Stomach (tissue), 9 donors: ENCODE data around the gene ADAM22. TPM values are rescaled to one million over a fixed set of nuclear protein-coding genes. Genes with fewer than 3 reads are reported as not detected.

Experiments used
- DNase-seq, 2 donors: peaks; one replicate each; pipeline versions ENCODE4 v3.0.0 to v3.0.0-alpha.2; 2013 to 2019
- H3K27ac ChIP-seq, 5 donors: fragments of 200-600 bp in 4 of 5; sonication (generic) in 4 of 5; one replicate each; pipeline ENCODE4 v1.5.1; 2013 to 2019; ENCODE audit warnings: mild to moderate bottlenecking in 1 of 5, moderate library complexity in 1 of 5
- H3K27me3 ChIP-seq, 3 donors: fragments of 200-600 bp; sonication (generic); one replicate each; pipeline ENCODE4 v1.5.1; 2017 to 2019; ENCODE audit warnings: mixed run types in 1 of 3
- H3K36me3 ChIP-seq, 4 donors: fragments of 200-600 bp; sonication (generic); 1 replicate in 3 of 4; 2 replicates in 1 of 4; pipeline ENCODE4 v1.5.1; 2016 to 2019
- H3K4me1 ChIP-seq, 4 donors: fragments of 200-600 bp; sonication (generic); one replicate each; pipeline ENCODE4 v1.5.1; 2016 to 2019
- H3K4me3 ChIP-seq, 4 donors: fragments of 200-600 bp; sonication (generic) in 3 of 4; one replicate each; pipeline ENCODE4 v1.5.1; 2016 to 2019; ENCODE audit warnings: mild to moderate bottlenecking in 1 of 4
- H3K9me3 ChIP-seq, 4 donors: fragments of 200-600 bp; sonication (generic); one replicate each; pipeline ENCODE4 v1.5.1; 2016 to 2019
- CTCF ChIP-seq, 7 experiments: fragments of 450-650 bp in 4 of 7; fragments of 200-600 bp in 3 of 7; sonication (generic) in 3 of 7; IDR thresholded peaks; one replicate each; pipeline ENCODE4 v1.5.1; 2016 to 2019; ENCODE audit warnings: antibody characterized with exemption in 7 of 7, control low read depth in 2 of 7, mild to moderate bottlenecking in 1 of 7
- EP300 ChIP-seq: sonication (generic); formaldehyde crosslinking; IDR thresholded peaks from one replicate; pipeline ENCODE4 v1.6.1; 2017; ENCODE audit warnings: antibody characterized with exemption
- POLR2A ChIP-seq, 4 donors: fragments of 450-650 bp; IDR thresholded peaks; one replicate each; pipeline ENCODE4 v1.6.1; 2016; ENCODE audit warnings: antibody characterized with exemption in 4 of 4, control low read depth in 2 of 4, mild to moderate bottlenecking in 1 of 4, moderate library complexity in 1 of 4
- POLR2AphosphoS5 ChIP-seq, 3 donors: sonication (generic); formaldehyde crosslinking; IDR thresholded peaks; one replicate each; pipeline ENCODE4 v1.6.1; 2016; ENCODE audit warnings: antibody characterized with exemption in 3 of 3
- WGBS, 5 donors: extraction: QIAGEN DNeasy Blood & Tissue Kit in 3 of 5; methylation state at CpG; one replicate each; pipeline versions ENCODE4 v1.1.5 to v1.1.7; 2013 to 2018; 5-methylcytosine and 5-hydroxymethylcytosine counted together
- intact Hi-C: fragments of 100-400 bp; cut with DNase I; formaldehyde crosslinking; loops from one replicate; pipeline ENCODE4 v1.15.1; 2023; ENCODE audit warnings: low total_unique reads
- polyA plus RNA-seq, 3 donors: library from polyadenylated mRNA; stranded (reverse); fragments of 200-250 nt; gene quantifications; one replicate each; pipeline ENCODE4 v1.2.3, GENCODE V29; 2013
- total RNA-seq, 5 donors: library from RNA; depleted of rRNA; stranded (reverse); fragments of >200 nt; gene quantifications; one replicate each; pipeline versions ENCODE4 v1.1.0 to v1.2.3, GENCODE V29; 2014 to 2016
- donor health status: healthy with polysubstance abuse.
- donor health status: Bipolar disorder and iron deficiency.
- donor health status: healthy.

The ADAM22 gene
- total and polyA plus RNA-seq, 8 donors, result 0.06 to 16.8 (median 0.29) TPM; not detected in 1

GRCh38 chr7:88041583-88041982, 107.5 kb downstream of the ADAM22 start:
- intact Hi-C loops, result no loop called here
- no peaks in the 10 kb centered on the region for H3K36me3 ChIP-seq
- H3K4me3 ChIP-seq, result no peak overlapping the region
- H3K4me1 ChIP-seq, result no peaks in the 10 kb centered on the region
- no peak for TF ChIP-seq EP300
- no peak for TF ChIP-seq POLR2AphosphoS5 (IDR thresholded peaks at IDR 0.05)
- no peak for TF ChIP-seq CTCF (IDR thresholded peaks at IDR 0.05)
- TF ChIP-seq POLR2A (IDR thresholded peaks at IDR 0.05), result no peak
- 83 to 100% (median 93%) methylated on average over 1 of the region's 1 CpG for WGBS, 5 donors
- no peak for DNase-seq
- no peak overlapping the region for H3K27ac ChIP-seq
- no peaks in the 10 kb centered on the region for H3K27me3 ChIP-seq
- no peaks in the 10 kb centered on the region for H3K9me3 ChIP-seq

- DNase-seq, result no peak
- no peaks in the 10 kb centered on the region for H3K36me3 ChIP-seq
- intact Hi-C loops, result no loop called here
- no peak overlapping the region for H3K4me3 ChIP-seq
- no peak overlapping the region for H3K27ac ChIP-seq
- H3K4me1 ChIP-seq, result no peaks in the 10 kb centered on the region
- no peaks in the 10 kb centered on the region for H3K9me3 ChIP-seq
- H3K27me3 ChIP-seq, result no peaks in the 10 kb centered on the region
- no peak for TF ChIP-seq POLR2AphosphoS5 (IDR thresholded peaks at IDR 0.05)
- no peak for TF ChIP-seq CTCF (IDR thresholded peaks at IDR 0.05)
- no peak for TF ChIP-seq POLR2A (IDR thresholded peaks at IDR 0.05)
- TF ChIP-seq EP300, result no peak
Measured at GRCh38 chr7:88042157-88042556, 108.1 kb downstream of the ADAM22 start.

GRCh38 chr7:88042803-88043202, 108.8 kb downstream of the ADAM22 start:
- Histone ChIP-seq H3K4me3 (no peak overlapping the region), H3K4me1 (no peaks in the 10 kb centered on the region), H3K36me3 (no peaks in the 10 kb centered on the region), H3K9me3 (no peaks in the 10 kb centered on the region), H3K27me3 (no peaks in the 10 kb centered on the region), H3K27ac (no peak overlapping the region)
- WGBS, 5 donors, result 91 to 100% (median 98%) methylated on average over 1 of the region's 1 CpG
- DNase-seq, result no peak
- intact Hi-C loops, result no loop called here
- TF ChIP-seq POLR2AphosphoS5 (IDR thresholded peaks at IDR 0.05) (no peak), CTCF (IDR thresholded peaks at IDR 0.05) (no peak), POLR2A (IDR thresholded peaks at IDR 0.05) (no peak), EP300 (no peak)

GRCh38 chr7:88044069-88044468, 110.0 kb downstream of the ADAM22 start:
- Histone ChIP-seq H3K4me1 (no peaks in the 10 kb centered on the region), H3K9me3 (no peaks in the 10 kb centered on the region), H3K36me3 (no peaks in the 10 kb centered on the region), H3K27ac (no peak overlapping the region), H3K4me3 (no peak overlapping the region), H3K27me3 (no peaks in the 10 kb centered on the region)
- WGBS, 5 donors, result 89 to 98% (median 94%) methylated on average over 2 of the region's 2 CpGs
- no peak for TF ChIP-seq POLR2A (IDR thresholded peaks at IDR 0.05)
- no peak for TF ChIP-seq CTCF (IDR thresholded peaks at IDR 0.05)
- no peak for TF ChIP-seq EP300
- TF ChIP-seq POLR2AphosphoS5 (IDR thresholded peaks at IDR 0.05), result no peak
- intact Hi-C loops, result no loop called here
- no peak for DNase-seq
